IgD-negative memory B cell (primary cell): Measurements from ENCODE around the gene RPS4Y2. TPM values are rescaled to one million over a fixed set of nuclear protein-coding genes. Genes with fewer than 3 reads are reported as not detected.

Experiments
- H3K27ac Mint-ChIP-seq, 3 donors: one replicate each; pipeline ENCODE4 v1.8.0; 2020 to 2022; ENCODE audit warnings: mild to moderate bottlenecking in 3 of 3, mixed read lengths in 3 of 3, moderate library complexity in 1 of 3
- H3K27me3 Mint-ChIP-seq: one replicate; pipeline ENCODE4 v1.8.0; 2021; ENCODE audit warnings: mixed read lengths
- H3K36me3 Mint-ChIP-seq: one replicate; pipeline ENCODE4 v1.8.0; 2020; ENCODE audit warnings: mild to moderate bottlenecking, mixed read lengths
- H3K4me1 Mint-ChIP-seq, 3 donors: one replicate each; pipeline ENCODE4 v1.8.0; 2020 to 2022; ENCODE audit warnings: mixed read lengths in 3 of 3, mild to moderate bottlenecking in 1 of 3
- H3K4me3 Mint-ChIP-seq, 4 donors: one replicate each; pipeline ENCODE4 v1.8.0; 2020 to 2022; ENCODE audit warnings: mild to moderate bottlenecking in 4 of 4, mixed read lengths in 4 of 4, moderate library complexity in 3 of 4
- H3K9me3 Mint-ChIP-seq, 3 donors: one replicate each; pipeline ENCODE4 v1.8.0; 2020 to 2021; ENCODE audit warnings: mixed read lengths in 3 of 3, mild to moderate bottlenecking in 1 of 3
- polyA plus RNA-seq: library from polyadenylated mRNA; unstranded; fragments of 300-500 nt; fragmentation: Illumina TruSeq; gene quantifications from one replicate; pipeline ENCODE4 v1.2.3, GENCODE V29; 2021

Gene RPS4Y2
- polyA plus RNA-seq, 1 donor from 2014 or later: not detected

- no peaks in the 10 kb centered on the region for H3K9me3 Mint-ChIP-seq
- no peaks in the 10 kb centered on the region for H3K4me1 Mint-ChIP-seq
- no peak overlapping the region for H3K4me3 Mint-ChIP-seq
- no peak overlapping the region for H3K27ac Mint-ChIP-seq
- H3K36me3 Mint-ChIP-seq: no peaks in the 10 kb centered on the region
- H3K27me3 Mint-ChIP-seq: no peaks in the 10 kb centered on the region
Observed at GRCh38 chrY:20787076-20787475, 31.2 kb downstream of the RPS4Y2 start.

GRCh38 chrY:20798351-20799049 is 42.6 kb downstream of the RPS4Y2 start:
- no peaks in the 10 kb centered on the region for H3K36me3 Mint-ChIP-seq
- H3K9me3 Mint-ChIP-seq: no peaks in the 10 kb centered on the region
- no peaks in the 10 kb centered on the region for H3K4me1 Mint-ChIP-seq
- H3K27me3 Mint-ChIP-seq: no peaks in the 10 kb centered on the region
- no peak overlapping the region for H3K27ac Mint-ChIP-seq
- no peak overlapping the region for H3K4me3 Mint-ChIP-seq

- no peaks in the 10 kb centered on the region for H3K4me1 Mint-ChIP-seq
- H3K27ac Mint-ChIP-seq: no peak overlapping the region
- no peak overlapping the region for H3K4me3 Mint-ChIP-seq
- no peaks in the 10 kb centered on the region for H3K9me3 Mint-ChIP-seq
- H3K27me3 Mint-ChIP-seq: no peaks in the 10 kb centered on the region
- H3K36me3 Mint-ChIP-seq: no peaks in the 10 kb centered on the region
Observed at GRCh38 chrY:20802659-20803058, 46.8 kb downstream of the RPS4Y2 start.

GRCh38 chrY:20806243-20806642 is 50.3 kb downstream of the RPS4Y2 start:
- no peaks in the 10 kb centered on the region for H3K9me3 Mint-ChIP-seq
- no peaks in the 10 kb centered on the region for H3K36me3 Mint-ChIP-seq
- no peak overlapping the region for H3K4me3 Mint-ChIP-seq
- H3K27ac Mint-ChIP-seq: no peak overlapping the region
- H3K4me1 Mint-ChIP-seq: no peaks in the 10 kb centered on the region
- H3K27me3 Mint-ChIP-seq: no peaks in the 10 kb centered on the region

- Mint-ChIP-seq H3K4me3 (no peak overlapping the region), H3K27ac (no peak overlapping the region), H3K36me3 (no peaks in the 10 kb centered on the region), H3K4me1 (no peaks in the 10 kb centered on the region), H3K9me3 (no peaks in the 10 kb centered on the region), H3K27me3 (no peaks in the 10 kb centered on the region)
Observed at GRCh38 chrY:20813459-20813858, 57.6 kb downstream of the RPS4Y2 start.

- H3K4me1 Mint-ChIP-seq: no peaks in the 10 kb centered on the region
- no peaks in the 10 kb centered on the region for H3K9me3 Mint-ChIP-seq
- no peaks in the 10 kb centered on the region for H3K36me3 Mint-ChIP-seq
- no peak overlapping the region for H3K4me3 Mint-ChIP-seq
- no peak overlapping the region for H3K27ac Mint-ChIP-seq
- H3K27me3 Mint-ChIP-seq: no peaks in the 10 kb centered on the region
Observed at GRCh38 chrY:20814794-20815193, 58.9 kb downstream of the RPS4Y2 start.

- Mint-ChIP-seq H3K27me3 (no peaks in the 10 kb centered on the region), H3K4me1 (no peaks in the 10 kb centered on the region), H3K9me3 (no peaks in the 10 kb centered on the region), H3K27ac (no peak overlapping the region), H3K36me3 (no peaks in the 10 kb centered on the region), H3K4me3 (no peak overlapping the region)
Observed at GRCh38 chrY:20817067-20817466, 61.2 kb downstream of the RPS4Y2 start.

Other genes with a start within 250 kb of the RPS4Y2 start
- not detected for gene EIF1AY, start 180.3 kb upstream of the RPS4Y2 start, polyA plus RNA-seq